ENCODE results near the gene MCCC1.
"Not testable (repeated sequence)": the region's sequence is repeated elsewhere in the genome, so short reads cannot be mapped to it uniquely, and the experiment has no call there.

The MCCC1 gene

DNA sequence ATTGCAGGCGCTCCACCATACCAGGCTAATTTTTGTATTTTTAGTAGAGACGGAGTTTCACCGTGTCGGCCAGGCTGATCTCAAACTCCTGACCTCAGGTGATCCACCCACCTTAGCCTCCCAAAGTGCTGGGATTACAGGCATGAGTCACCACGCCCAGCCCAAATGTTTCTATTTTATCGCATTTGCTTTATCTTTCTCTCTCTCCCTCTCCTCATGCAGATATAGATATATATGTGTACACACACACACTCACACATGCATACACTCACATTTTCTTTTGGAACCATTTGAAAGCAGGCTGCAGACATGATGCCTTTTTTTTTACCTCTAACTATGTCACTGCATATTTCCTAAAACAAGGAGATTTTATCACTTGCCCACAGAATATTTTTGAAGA is 7.3 kb upstream of the MCCC1 start:
- H3K27ac ChIP-seq (ENCODE audit: insufficient read depth, low read depth, low read length, poor library complexity, severe bottlenecking) = no peak overlapping the region
- 74 to 76% methylated on average over 6 of the region's 6 CpGs for WGBS, 2 experiments
- H3K27me3 ChIP-seq (ENCODE audit: control insufficient read depth, insufficient read depth, low read length, poor library complexity, severe bottlenecking) = no peaks in the 10 kb centered on the region
- H3K9me3 ChIP-seq (ENCODE audit: control insufficient read depth, low read length) = no peaks in the 10 kb centered on the region
- no peaks in the 10 kb centered on the region for H3K36me3 ChIP-seq (ENCODE audit: control insufficient read depth, insufficient read depth, low read length)
- no peak overlapping the region for H3K4me3 ChIP-seq (ENCODE audit: insufficient read depth, low read depth, low read length)
- H3K4me1 ChIP-seq (ENCODE audit: control insufficient read depth, insufficient read depth, low read length) = no peaks in the 10 kb centered on the region

DNA sequence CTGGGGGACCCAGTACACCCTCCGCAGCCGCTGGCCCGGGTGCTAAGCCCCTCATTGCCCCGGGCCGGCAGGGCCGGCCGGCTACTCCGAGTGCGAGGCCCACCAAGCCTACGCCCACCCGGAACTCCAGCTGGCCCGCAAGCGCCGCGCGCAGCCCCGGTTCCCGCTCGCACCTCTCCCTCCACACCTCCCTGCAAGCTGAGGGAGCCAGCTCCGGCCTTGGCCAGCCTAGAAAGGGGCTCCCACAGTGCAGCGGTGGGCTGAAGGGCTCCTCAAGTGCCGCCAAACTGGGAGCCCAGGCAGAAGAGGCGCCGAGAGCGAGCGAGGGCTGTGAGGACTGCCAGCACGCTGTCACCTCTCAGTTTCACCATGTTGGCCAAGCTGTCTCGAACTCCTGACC is 4.7 kb upstream of the MCCC1 start:
- not testable (repeated sequence) for H3K27me3 ChIP-seq (ENCODE audit: control insufficient read depth, insufficient read depth, low read length, poor library complexity, severe bottlenecking); H3K36me3 ChIP-seq (ENCODE audit: control insufficient read depth, insufficient read depth, low read length); H3K27ac ChIP-seq (ENCODE audit: insufficient read depth, low read depth, low read length, poor library complexity, severe bottlenecking); H3K4me3 ChIP-seq (ENCODE audit: insufficient read depth, low read depth, low read length); H3K9me3 ChIP-seq (ENCODE audit: control insufficient read depth, low read length); H3K4me1 ChIP-seq (ENCODE audit: control insufficient read depth, insufficient read depth, low read length)
- 97% methylated on average over 28 of the region's 28 CpGs for WGBS, 2 experiments

- 96 to 99% methylated on average over 14 to 19 of the region's 24 CpGs for WGBS, 2 experiments
- H3K27ac ChIP-seq (ENCODE audit: insufficient read depth, low read depth, low read length, poor library complexity, severe bottlenecking); H3K9me3 ChIP-seq (ENCODE audit: control insufficient read depth, low read length); H3K4me3 ChIP-seq (ENCODE audit: insufficient read depth, low read depth, low read length); H3K4me1 ChIP-seq (ENCODE audit: control insufficient read depth, insufficient read depth, low read length); H3K36me3 ChIP-seq (ENCODE audit: control insufficient read depth, insufficient read depth, low read length); H3K27me3 ChIP-seq (ENCODE audit: control insufficient read depth, insufficient read depth, low read length, poor library complexity, severe bottlenecking): not testable (repeated sequence)
Measured at GRCh38 chr3:183101040-183101439, 1.7 kb upstream of the MCCC1 start.

DNA sequence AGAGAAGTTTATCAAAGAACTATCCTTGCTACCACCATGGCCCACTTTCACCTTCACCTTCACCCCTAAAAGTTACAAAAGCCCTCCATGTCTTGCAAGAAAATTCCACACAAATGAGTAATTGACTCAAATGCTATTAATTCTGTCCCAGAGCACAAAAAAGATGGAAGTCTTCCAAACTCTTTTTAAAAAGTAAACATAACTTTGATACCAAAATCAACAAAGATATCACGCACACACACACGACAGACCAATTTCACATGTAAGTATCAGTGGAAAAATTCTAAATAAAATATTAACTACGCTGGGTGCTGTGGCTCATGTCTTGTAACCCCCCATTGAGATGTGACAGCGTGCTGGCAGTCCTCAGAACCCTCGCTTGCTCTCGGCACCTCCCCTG is 1.1 kb upstream of the MCCC1 start:
- no peaks in the 10 kb centered on the region for H3K36me3 ChIP-seq (ENCODE audit: control insufficient read depth, insufficient read depth, low read length)
- no peaks in the 10 kb centered on the region for H3K9me3 ChIP-seq (ENCODE audit: control insufficient read depth, low read length)
- H3K27me3 ChIP-seq (ENCODE audit: control insufficient read depth, insufficient read depth, low read length, poor library complexity, severe bottlenecking) = no peaks in the 10 kb centered on the region
- no peak overlapping the region for H3K4me3 ChIP-seq (ENCODE audit: insufficient read depth, low read depth, low read length)
- 99 to 100% methylated on average over 5 to 6 of the region's 6 CpGs for WGBS, 2 experiments
- no peaks in the 10 kb centered on the region for H3K4me1 ChIP-seq (ENCODE audit: control insufficient read depth, insufficient read depth, low read length)
- no peak overlapping the region for H3K27ac ChIP-seq (ENCODE audit: insufficient read depth, low read depth, low read length, poor library complexity, severe bottlenecking)

DNA sequence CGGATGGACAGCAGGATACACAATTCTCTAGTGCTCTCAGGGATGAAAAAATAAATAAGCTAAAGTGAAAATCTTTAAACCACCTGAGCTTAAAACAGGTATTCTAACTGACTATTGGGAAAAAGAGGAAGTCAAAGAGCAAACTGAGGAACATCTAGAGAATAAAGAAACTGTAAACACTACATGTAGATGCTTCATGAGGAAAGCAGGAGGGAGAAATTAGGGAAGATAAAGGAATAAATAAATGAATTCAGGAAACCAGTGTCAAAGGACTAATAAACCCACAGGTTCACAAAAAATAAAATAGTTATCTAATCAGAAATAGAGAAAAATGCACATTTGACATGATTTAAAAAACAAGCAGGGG is 525 bp upstream of the MCCC1 start:
- Histone ChIP-seq H3K4me1 (ENCODE audit: control insufficient read depth, insufficient read depth, low read length) (no peaks in the 10 kb centered on the region), H3K27me3 (ENCODE audit: control insufficient read depth, insufficient read depth, low read length, poor library complexity, severe bottlenecking) (no peaks in the 10 kb centered on the region), H3K27ac (ENCODE audit: insufficient read depth, low read depth, low read length, poor library complexity, severe bottlenecking) (no peak overlapping the region), H3K9me3 (ENCODE audit: control insufficient read depth, low read length) (no peaks in the 10 kb centered on the region), H3K36me3 (ENCODE audit: control insufficient read depth, insufficient read depth, low read length) (no peaks in the 10 kb centered on the region), H3K4me3 (ENCODE audit: insufficient read depth, low read depth, low read length) (no peak overlapping the region)
- 44 to 71% methylated on average over 1 of the region's 1 CpG for WGBS, 2 experiments

- Histone ChIP-seq H3K27ac (ENCODE audit: insufficient read depth, low read depth, low read length, poor library complexity, severe bottlenecking) (no peak overlapping the region), H3K9me3 (ENCODE audit: control insufficient read depth, low read length) (no peaks in the 10 kb centered on the region), H3K4me1 (ENCODE audit: control insufficient read depth, insufficient read depth, low read length) (no peaks in the 10 kb centered on the region), H3K27me3 (ENCODE audit: control insufficient read depth, insufficient read depth, low read length, poor library complexity, severe bottlenecking) (no peaks in the 10 kb centered on the region), H3K36me3 (ENCODE audit: control insufficient read depth, insufficient read depth, low read length) (no peaks in the 10 kb centered on the region), H3K4me3 (ENCODE audit: insufficient read depth, low read depth, low read length) (peak overlapping the region; percentile 57)
- WGBS, 2 experiments = 61 to 66% methylated on average over 8 of the region's 8 CpGs
Measured at GRCh38 chr3:183098536-183099025, 715 bp downstream of the MCCC1 start.

- WGBS, 2 experiments = 91 to 92% methylated on average over 4 of the region's 4 CpGs
- Histone ChIP-seq H3K9me3 (ENCODE audit: control insufficient read depth, low read length) (no peaks in the 10 kb centered on the region), H3K36me3 (ENCODE audit: control insufficient read depth, insufficient read depth, low read length) (no peaks in the 10 kb centered on the region), H3K27ac (ENCODE audit: insufficient read depth, low read depth, low read length, poor library complexity, severe bottlenecking) (no peak overlapping the region), H3K4me1 (ENCODE audit: control insufficient read depth, insufficient read depth, low read length) (no peaks in the 10 kb centered on the region), H3K27me3 (ENCODE audit: control insufficient read depth, insufficient read depth, low read length, poor library complexity, severe bottlenecking) (no peaks in the 10 kb centered on the region), H3K4me3 (ENCODE audit: insufficient read depth, low read depth, low read length) (no peak overlapping the region)
Measured at GRCh38 chr3:183094711-183095110, 4.6 kb downstream of the MCCC1 start.

DNA sequence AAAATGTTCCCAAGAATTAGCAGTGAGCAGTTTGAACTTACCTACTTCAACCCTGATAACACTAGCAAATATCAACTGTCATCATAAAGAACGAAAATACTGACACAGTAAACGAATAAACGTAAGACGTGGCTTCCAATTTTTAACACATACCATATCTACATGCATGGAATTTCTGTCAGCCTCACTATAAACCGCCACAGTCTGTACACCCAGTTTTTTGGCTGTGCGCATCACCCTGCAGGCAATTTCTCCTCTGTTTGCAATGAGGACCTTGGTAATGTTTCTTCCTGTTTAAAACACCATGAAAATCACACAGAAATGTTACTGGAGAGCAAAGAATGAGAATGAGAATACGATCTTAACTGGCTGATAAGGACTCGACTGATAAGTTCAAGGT is 7.0 kb downstream of the MCCC1 start:
- H3K9me3 ChIP-seq (ENCODE audit: control insufficient read depth, low read length) = no peaks in the 10 kb centered on the region
- H3K27me3 ChIP-seq (ENCODE audit: control insufficient read depth, insufficient read depth, low read length, poor library complexity, severe bottlenecking) = no peaks in the 10 kb centered on the region
- no peak overlapping the region for H3K4me3 ChIP-seq (ENCODE audit: insufficient read depth, low read depth, low read length)
- no peak overlapping the region for H3K27ac ChIP-seq (ENCODE audit: insufficient read depth, low read depth, low read length, poor library complexity, severe bottlenecking)
- H3K4me1 ChIP-seq (ENCODE audit: control insufficient read depth, insufficient read depth, low read length) = no peaks in the 10 kb centered on the region
- 90 to 95% methylated on average over 8 of the region's 8 CpGs for WGBS, 2 experiments
- no peaks in the 10 kb centered on the region for H3K36me3 ChIP-seq (ENCODE audit: control insufficient read depth, insufficient read depth, low read length)

GRCh38 chr3:183087184-183087583 is 12.1 kb downstream of the MCCC1 start:
- 88 to 94% methylated on average over 1 to 2 of the region's 2 CpGs for WGBS, 2 experiments
- no peaks in the 10 kb centered on the region for H3K9me3 ChIP-seq (ENCODE audit: control insufficient read depth, low read length)
- no peaks in the 10 kb centered on the region for H3K4me1 ChIP-seq (ENCODE audit: control insufficient read depth, insufficient read depth, low read length)
- no peaks in the 10 kb centered on the region for H3K27me3 ChIP-seq (ENCODE audit: control insufficient read depth, insufficient read depth, low read length, poor library complexity, severe bottlenecking)
- H3K4me3 ChIP-seq (ENCODE audit: insufficient read depth, low read depth, low read length) = no peak overlapping the region
- H3K27ac ChIP-seq (ENCODE audit: insufficient read depth, low read depth, low read length, poor library complexity, severe bottlenecking) = no peak overlapping the region
- no peaks in the 10 kb centered on the region for H3K36me3 ChIP-seq (ENCODE audit: control insufficient read depth, insufficient read depth, low read length)

DNA sequence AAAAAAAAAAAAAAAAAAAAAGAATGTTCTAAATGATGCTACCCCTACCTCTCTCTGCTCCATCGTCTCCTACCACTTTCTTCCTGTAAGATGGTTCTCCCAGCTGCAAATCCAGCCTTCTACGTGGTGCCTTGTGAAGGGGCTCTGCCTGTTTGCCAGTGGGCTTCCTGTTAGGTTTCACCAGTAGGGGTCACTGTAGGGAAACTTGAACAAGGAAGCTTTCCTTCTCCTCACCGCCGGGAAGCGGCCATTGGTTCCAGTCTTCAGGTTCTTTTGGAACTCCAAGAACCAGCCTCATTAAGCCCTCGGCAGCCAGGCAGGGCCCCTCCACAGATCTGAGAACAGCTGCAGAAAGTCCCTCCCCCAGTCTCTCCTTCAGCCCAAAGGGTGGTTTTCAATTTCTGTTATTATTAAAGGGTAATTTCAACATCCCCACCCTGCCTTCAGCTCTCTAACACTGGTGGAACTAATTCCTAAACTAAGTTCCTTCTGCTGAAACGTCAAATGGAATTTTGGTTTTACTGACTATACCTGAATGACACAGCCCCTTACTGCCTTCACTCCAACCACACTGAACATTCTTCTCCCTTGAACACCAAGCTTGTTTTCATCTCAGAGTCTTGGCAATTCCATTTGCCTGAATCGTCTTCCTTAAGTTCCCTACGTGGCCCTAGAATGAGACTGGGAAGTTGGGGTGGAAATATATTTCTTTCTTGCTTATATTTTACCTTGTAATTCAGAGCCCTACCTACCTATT is 13.5 kb downstream of the MCCC1 start:
- Histone ChIP-seq H3K9me3 (ENCODE audit: control insufficient read depth, low read length) (no peaks in the 10 kb centered on the region), H3K4me3 (ENCODE audit: insufficient read depth, low read depth, low read length) (no peak overlapping the region), H3K36me3 (ENCODE audit: control insufficient read depth, insufficient read depth, low read length) (no peaks in the 10 kb centered on the region), H3K4me1 (ENCODE audit: control insufficient read depth, insufficient read depth, low read length) (no peaks in the 10 kb centered on the region), H3K27me3 (ENCODE audit: control insufficient read depth, insufficient read depth, low read length, poor library complexity, severe bottlenecking) (no peaks in the 10 kb centered on the region), H3K27ac (ENCODE audit: insufficient read depth, low read depth, low read length, poor library complexity, severe bottlenecking) (no peak overlapping the region)
- 75 to 81% methylated on average over 7 to 9 of the region's 9 CpGs for WGBS, 2 experiments
